GM18519 (cell line): ENCODE measurements around the gene PTTG1IP2.

Experiments
- ATAC-seq: cut with Tn5 transposase; IDR thresholded peaks from one replicate; pipeline ENCODE4 v1.9.1; 2021; ENCODE audit warnings: mild to moderate bottlenecking, moderate library complexity; ENCODE audit not compliant: unreplicated experiment, low FRiP score

Gene PTTG1IP2

GRCh38 chr7:90551036-90551435, 81.6 kb downstream of the PTTG1IP2 start:
- no peak for ATAC-seq

- ATAC-seq = no peak
These were observed 83.1 kb downstream of the PTTG1IP2 start for GRCh38 chr7:90552521-90552920.

- ATAC-seq = no peak
These were observed 91.3 kb downstream of the PTTG1IP2 start for GRCh38 chr7:90560730-90561129.
